GM19025 (cell line): ENCODE results near the gene SLC22A17.
"Not testable (repeated sequence)": the region's sequence is repeated elsewhere in the genome, so short reads cannot be mapped to it uniquely, and the experiment has no call there.

Experiments used
- ATAC-seq: cut with Tn5 transposase; IDR thresholded peaks from one replicate; pipeline ENCODE4 v1.9.1; 2021; ENCODE audit warnings: mild to moderate bottlenecking, low read depth, moderate library complexity; ENCODE audit not compliant: unreplicated experiment

Gene SLC22A17

GRCh38 chr14:23352506-23353432 is at the start of gene SLC22A17:
SLC22A17 (minus strand) TSS chr14:23352887.
- no peak for ATAC-seq

- ATAC-seq: no peak
Observed at GRCh38 chr14:23401291-23401690, 48.6 kb upstream of the SLC22A17 start.

- not testable (repeated sequence) for ATAC-seq
Observed at GRCh38 chr14:23400496-23401149, 47.9 kb upstream of the SLC22A17 start.

GRCh38 chr14:23399591-23399990 is 46.9 kb upstream of the SLC22A17 start:
- ATAC-seq: no peak

- no peak for ATAC-seq
Observed at GRCh38 chr14:23399136-23399535, 46.4 kb upstream of the SLC22A17 start.

GRCh38 chr14:23398348-23398747 is 45.7 kb upstream of the SLC22A17 start:
- no peak for ATAC-seq

GRCh38 chr14:23396781-23397407 is 44.2 kb upstream of the SLC22A17 start:
- ATAC-seq: no peak

GRCh38 chr14:23396126-23396525 is 43.4 kb upstream of the SLC22A17 start:
- ATAC-seq: no peak

- no peak for ATAC-seq
Observed at GRCh38 chr14:23392613-23393012, 39.9 kb upstream of the SLC22A17 start.

GRCh38 chr14:23389871-23390270 is 37.2 kb upstream of the SLC22A17 start:
- not testable (repeated sequence) for ATAC-seq

GRCh38 chr14:23389396-23389795 is 36.7 kb upstream of the SLC22A17 start:
- ATAC-seq: no peak

- ATAC-seq: no peak
Observed at GRCh38 chr14:23388996-23389395, 36.3 kb upstream of the SLC22A17 start.

- no peak for ATAC-seq
Observed at GRCh38 chr14:23387916-23388882, 35.5 kb upstream of the SLC22A17 start.

- no peak for ATAC-seq
Observed at GRCh38 chr14:23386999-23387398, 34.3 kb upstream of the SLC22A17 start.

- not testable (repeated sequence) for ATAC-seq
Observed at GRCh38 chr14:23386266-23386657, 33.6 kb upstream of the SLC22A17 start.

GRCh38 chr14:23385642-23386265 is 33.1 kb upstream of the SLC22A17 start:
- ATAC-seq: no peak

GRCh38 chr14:23385244-23385641 is 32.6 kb upstream of the SLC22A17 start:
- ATAC-seq: no peak

GRCh38 chr14:23384364-23385080 is 31.8 kb upstream of the SLC22A17 start:
- no peak for ATAC-seq
